Effector memory CD4-positive, alpha-beta T cell (primary cell): ENCODE measurements around the gene CD300LB.

Source experiments
- DNase-seq, 3 donors: peaks; one replicate each; pipeline ENCODE4 v3.0.0-alpha.2; 2020
- H3K27ac ChIP-seq: 2 replicates; pipeline ENCODE4 v1.7.0; 2013; ENCODE audit warnings: mild to moderate bottlenecking, low read length, moderate library complexity; ENCODE audit not compliant: insufficient read depth, poor library complexity, severe bottlenecking
- H3K27me3 ChIP-seq: replicated peaks from 2 replicates; pipeline ENCODE4 v1.7.0; 2013; ENCODE audit warnings: mild to moderate bottlenecking, low read length; ENCODE audit not compliant: insufficient read depth, control insufficient read depth, poor library complexity, severe bottlenecking
- H3K36me3 ChIP-seq: 2 replicates; pipeline ENCODE4 v1.7.0; 2013; ENCODE audit warnings: mild to moderate bottlenecking, low read length, moderate library complexity; ENCODE audit not compliant: control insufficient read depth, insufficient read depth
- H3K4me1 ChIP-seq: 2 replicates; pipeline ENCODE4 v1.7.0; 2013; ENCODE audit warnings: low read length, mild to moderate bottlenecking; ENCODE audit not compliant: control insufficient read depth, insufficient read depth, poor library complexity, severe bottlenecking
- H3K4me3 ChIP-seq: 2 replicates; pipeline ENCODE4 v1.7.0; 2013; ENCODE audit warnings: low read length, low read depth, mild to moderate bottlenecking; ENCODE audit not compliant: insufficient read depth, poor library complexity, severe bottlenecking
- H3K9me3 ChIP-seq: 2 replicates; pipeline ENCODE4 v1.7.0; 2013; ENCODE audit warnings: mild to moderate bottlenecking, low read length, moderate library complexity; ENCODE audit not compliant: control insufficient read depth

CD300LB gene

GRCh38 chr17:74527756-74528155, 3.5 kb downstream of the CD300LB start:
- peaks cover 7% of the 10 kb centered on the region for H3K27me3 ChIP-seq
- no peak for DNase-seq
- no peak overlapping the region for H3K27ac ChIP-seq
- no peak overlapping the region for H3K4me3 ChIP-seq
- H3K36me3 ChIP-seq = no peaks in the 10 kb centered on the region
- no peaks in the 10 kb centered on the region for H3K4me1 ChIP-seq
- no peaks in the 10 kb centered on the region for H3K9me3 ChIP-seq

DNA sequence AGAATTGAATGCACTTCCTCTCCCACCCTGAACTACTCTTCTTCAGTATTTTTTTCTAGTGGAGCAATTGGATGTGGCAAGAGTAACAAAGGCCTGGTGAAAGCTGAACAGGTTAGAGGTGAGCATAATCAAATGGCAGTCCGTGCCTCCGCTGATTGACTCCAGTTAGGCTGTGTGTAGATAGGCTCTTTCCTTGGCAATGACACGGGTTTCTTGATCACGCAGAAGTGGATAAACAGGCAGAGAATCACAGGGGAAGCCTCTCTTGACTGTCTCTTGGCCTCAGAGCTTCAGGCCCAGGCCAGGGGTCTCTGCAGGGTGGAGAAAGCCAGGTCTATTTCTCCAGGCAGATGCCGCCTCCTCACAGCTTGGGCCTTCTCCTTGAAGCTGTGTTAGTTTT, 4.2 kb downstream of the CD300LB start:
- Histone ChIP-seq H3K4me1 (no peaks in the 10 kb centered on the region), H3K9me3 (no peaks in the 10 kb centered on the region), H3K27me3 (peaks cover 3% of the 10 kb centered on the region), H3K27ac (no peak overlapping the region), H3K4me3 (no peak overlapping the region), H3K36me3 (no peaks in the 10 kb centered on the region)
- DNase-seq = no peak

DNA sequence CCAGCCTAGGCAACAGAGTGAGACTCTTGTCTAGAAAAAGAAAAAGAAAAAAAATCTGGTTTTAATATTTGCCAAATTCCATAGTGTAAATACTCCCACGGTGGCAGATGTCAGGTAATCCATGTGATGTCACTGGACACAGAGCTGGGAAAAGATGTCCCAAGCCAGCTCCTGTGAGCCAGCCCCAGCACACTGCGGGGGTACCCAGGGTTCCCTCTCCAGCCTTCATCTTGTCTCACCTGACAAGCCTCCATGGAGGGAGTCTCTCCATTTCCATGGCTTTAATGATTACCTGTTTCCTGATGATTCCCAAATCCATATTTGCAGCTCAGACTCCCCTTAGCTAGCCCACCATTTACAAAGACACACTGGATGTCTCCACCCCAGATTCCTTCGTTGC, 4.6 kb downstream of the CD300LB start:
- no peak for DNase-seq
- H3K9me3 ChIP-seq = no peaks in the 10 kb centered on the region
- H3K4me3 ChIP-seq = no peak overlapping the region
- H3K4me1 ChIP-seq = no peaks in the 10 kb centered on the region
- H3K27me3 ChIP-seq = peaks cover 3% of the 10 kb centered on the region
- no peak overlapping the region for H3K27ac ChIP-seq
- no peaks in the 10 kb centered on the region for H3K36me3 ChIP-seq

- H3K27ac ChIP-seq = no peak overlapping the region
- peaks cover 3% of the 10 kb centered on the region for H3K27me3 ChIP-seq
- H3K4me3 ChIP-seq = no peak overlapping the region
- no peaks in the 10 kb centered on the region for H3K4me1 ChIP-seq
- H3K9me3 ChIP-seq = no peaks in the 10 kb centered on the region
- no peaks in the 10 kb centered on the region for H3K36me3 ChIP-seq
- no peak for DNase-seq
Measured at GRCh38 chr17:74525781-74526288, 5.4 kb downstream of the CD300LB start.

- no peaks in the 10 kb centered on the region for H3K36me3 ChIP-seq
- no peaks in the 10 kb centered on the region for H3K4me1 ChIP-seq
- no peaks in the 10 kb centered on the region for H3K9me3 ChIP-seq
- H3K27ac ChIP-seq = no peak overlapping the region
- DNase-seq = no peak
- H3K27me3 ChIP-seq = peaks cover 3% of the 10 kb centered on the region
- H3K4me3 ChIP-seq = no peak overlapping the region
Measured at GRCh38 chr17:74525465-74525725, 5.9 kb downstream of the CD300LB start.

GRCh38 chr17:74524653-74525464, 6.4 kb downstream of the CD300LB start:
- Histone ChIP-seq H3K4me1 (no peaks in the 10 kb centered on the region), H3K4me3 (no peak overlapping the region), H3K27me3 (peaks cover 3% of the 10 kb centered on the region), H3K9me3 (no peaks in the 10 kb centered on the region), H3K27ac (no peak overlapping the region), H3K36me3 (no peaks in the 10 kb centered on the region)
- no peak for DNase-seq

GRCh38 chr17:74523308-74523707, 8.0 kb downstream of the CD300LB start:
- no peak overlapping the region for H3K27ac ChIP-seq
- H3K9me3 ChIP-seq = no peaks in the 10 kb centered on the region
- H3K27me3 ChIP-seq = peaks cover 3% of the 10 kb centered on the region
- no peaks in the 10 kb centered on the region for H3K4me1 ChIP-seq
- H3K36me3 ChIP-seq = no peaks in the 10 kb centered on the region
- DNase-seq = no peak
- H3K4me3 ChIP-seq = no peak overlapping the region

DNA sequence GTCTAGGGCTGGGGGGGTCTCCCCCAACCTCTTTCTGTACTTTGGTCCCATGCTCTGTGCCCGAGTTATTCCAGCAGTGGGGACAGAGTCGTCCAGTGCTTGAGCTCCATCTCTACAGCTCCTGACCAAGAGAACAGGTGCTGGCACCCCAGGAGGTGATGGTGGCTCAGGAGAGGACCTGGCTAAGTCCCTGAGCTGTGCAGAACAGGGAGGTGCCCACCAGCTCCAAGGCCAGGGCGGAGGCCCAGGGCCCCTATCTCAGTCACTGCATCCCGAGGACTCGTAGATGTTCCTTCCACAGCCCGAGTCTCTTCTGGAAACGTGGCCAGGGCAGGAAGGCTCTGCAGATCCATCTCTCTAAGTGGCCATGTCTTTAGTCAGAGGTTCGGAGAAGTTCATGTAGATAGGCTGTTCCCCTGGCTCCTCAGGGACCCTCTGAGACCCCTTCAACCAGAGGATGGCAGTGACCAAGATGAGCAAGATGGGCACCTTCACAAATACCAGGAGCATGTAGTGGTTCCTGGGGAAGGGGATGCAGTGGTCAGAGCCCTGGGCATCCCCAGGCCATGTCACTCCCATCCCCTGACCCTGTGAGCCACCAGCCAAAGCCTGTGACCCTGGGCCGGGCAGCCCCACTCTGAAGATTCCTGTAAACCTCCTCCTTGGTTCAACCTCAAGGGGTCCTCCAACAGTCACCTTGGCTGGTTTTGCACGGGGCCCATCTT, 8.7 kb downstream of the CD300LB start:
- H3K36me3 ChIP-seq = no peaks in the 10 kb centered on the region
- H3K27me3 ChIP-seq = peaks cover 3% of the 10 kb centered on the region
- H3K4me1 ChIP-seq = no peaks in the 10 kb centered on the region
- H3K27ac ChIP-seq = no peak overlapping the region
- DNase-seq = no peak
- H3K4me3 ChIP-seq = no peak overlapping the region
- H3K9me3 ChIP-seq = no peaks in the 10 kb centered on the region

- no peaks in the 10 kb centered on the region for H3K9me3 ChIP-seq
- H3K27ac ChIP-seq = no peak overlapping the region
- DNase-seq = no peak
- no peaks in the 10 kb centered on the region for H3K36me3 ChIP-seq
- no peak overlapping the region for H3K4me3 ChIP-seq
- H3K4me1 ChIP-seq = no peaks in the 10 kb centered on the region
- H3K27me3 ChIP-seq = peaks cover 3% of the 10 kb centered on the region
Measured at GRCh38 chr17:74521701-74522201, 9.5 kb downstream of the CD300LB start.

DNA sequence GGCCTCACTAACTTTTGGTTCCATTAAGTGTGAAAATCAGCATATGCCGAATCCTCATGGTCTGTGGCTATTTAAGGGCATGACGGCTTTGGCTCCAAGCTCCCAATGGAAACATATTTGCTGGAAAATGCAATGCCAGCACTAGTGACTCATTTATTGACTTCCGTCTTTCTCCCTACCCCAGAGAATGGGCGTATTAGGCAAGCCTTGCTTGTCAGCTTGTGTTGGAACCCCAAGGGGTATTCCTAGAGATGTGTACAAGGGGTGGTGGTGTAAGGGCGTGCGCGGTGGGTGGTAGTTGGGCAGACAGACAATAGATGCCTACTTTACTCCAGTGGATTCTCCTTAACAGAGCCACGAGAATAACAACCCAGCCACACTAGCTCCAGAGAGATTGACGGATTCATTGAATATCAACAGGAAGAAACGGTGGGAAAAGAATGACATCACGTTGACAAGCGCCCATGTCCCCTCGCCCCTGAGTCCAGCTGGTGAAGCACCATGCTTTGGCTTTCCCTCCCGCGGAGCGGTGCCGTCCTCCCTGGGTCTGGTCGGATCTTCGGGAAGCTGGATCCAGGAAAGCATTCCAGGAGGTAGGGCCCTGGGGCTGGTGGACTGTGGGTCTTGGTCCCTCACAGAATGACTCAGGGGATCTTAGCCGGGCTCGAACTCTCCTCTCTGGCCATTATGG, 10.3 kb downstream of the CD300LB start:
- Histone ChIP-seq H3K27me3 (peaks cover 3% of the 10 kb centered on the region), H3K4me3 (no peak overlapping the region), H3K4me1 (no peaks in the 10 kb centered on the region), H3K36me3 (no peaks in the 10 kb centered on the region), H3K9me3 (no peaks in the 10 kb centered on the region), H3K27ac (no peak overlapping the region)
- DNase-seq = no peak
